GM12878 (cell line): ENCODE results near the gene FOXB1. TPM values are rescaled to one million over a fixed set of nuclear protein-coding genes. Genes with fewer than 3 reads are reported as not detected.

Experiments used
- ATAC-seq: fragments of 200-7000 bp; cut with Tn5 transposase; 3 replicates; pipeline ENCODE4 v1.9.1; 2020; ENCODE audit warnings: mild to moderate bottlenecking, moderate library complexity
- Bru-seq: library from RNA; stranded (reverse); fragments of 400-500 nt; gene quantifications from one replicate; lab custom pipeline; 2021; lab: Mats Ljungman, UMichigan
- BruChase-seq, 2 experiments: library from RNA; stranded (reverse); fragments of 400-500 nt; gene quantifications; one replicate each; lab custom pipeline; 2021; lab: Mats Ljungman, UMichigan
- BruUV-seq: library from RNA; stranded (reverse); fragments of 400-500 nt; replicated peaks from 2 replicates; lab custom pipeline; 2021; lab: Mats Ljungman, UMichigan
- CTCF ChIA-PET: fragments of 300-600 bp; sonication (Branson Sonifier 250); formaldehyde crosslinking; extraction: SDS; loops from one replicate; lab custom pipeline; 2021; ENCODE audit warnings: inconsistent platforms; lab: Yijun Ruan, JAX
- POLR2A ChIA-PET: fragments of 350-600 bp; formaldehyde crosslinking; extraction: SDS; loops from one replicate; lab custom pipeline; 2021; ENCODE audit warnings: inconsistent platforms; lab: Charles Lee
- RAD21 ChIA-PET: fragments of 300-600 bp; sonication (Branson Sonifier 250); formaldehyde crosslinking; loops from one replicate; lab custom pipeline; 2023; ENCODE audit warnings: antibody characterized with exemption; ENCODE audit not compliant: unreplicated experiment; lab: Charles Lee
- SMC1A ChIA-PET: fragments of 300-600 bp; sonication (Branson Sonifier 250); formaldehyde crosslinking; loops from one replicate; lab custom pipeline; 2023; ENCODE audit not compliant: unreplicated experiment, uncharacterized antibody; lab: Charles Lee
- DNase-seq: peaks from one replicate; pipeline ENCODE4 v3.0.0-alpha.2; 2011; ENCODE audit warnings: low read depth, low spot score
- FAIRE-seq: peaks from 3 replicates; lab custom pipeline; 2011; peaks lifted over from hg19 to GRCh38; lab: Jason Lieb, UNC
- H2AFZ ChIP-seq: 2 replicates; pipeline ENCODE4 v1.6.0; 2011; ENCODE audit warnings: low read depth, low read length, control low read depth; ENCODE audit not compliant: control insufficient read depth
- H3K27ac ChIP-seq: 2 replicates; pipeline ENCODE4 v1.5.1; 2011; ENCODE audit warnings: control low read depth; ENCODE audit not compliant: control insufficient read depth, insufficient read depth
- H3K27me3 ChIP-seq, 2 experiments: replicated peaks in 1 of 2; 2 replicates each; pipeline versions ENCODE4 v1.6.0 to v1.6.1; 2011; ENCODE audit warnings: low read length in 1 of 2; ENCODE audit not compliant: control insufficient read depth in 2 of 2, insufficient read depth in 2 of 2
- H3K36me3 ChIP-seq, 2 experiments: 2 replicates each; pipeline ENCODE4 v1.5.1; 2011; ENCODE audit warnings: low read length in 1 of 2; ENCODE audit not compliant: control insufficient read depth in 2 of 2, insufficient read depth in 2 of 2
- H3K4me1 ChIP-seq: 2 replicates; pipeline ENCODE4 v1.6.1; 2011; ENCODE audit warnings: mild to moderate bottlenecking, low read length, moderate library complexity, mixed read lengths; ENCODE audit not compliant: control insufficient read depth, insufficient read depth
- H3K4me2 ChIP-seq: 2 replicates; pipeline ENCODE4 v1.6.0; 2011; ENCODE audit warnings: control low read depth; ENCODE audit not compliant: control insufficient read depth, insufficient read depth
- H3K4me3 ChIP-seq: fragments of 200-600 bp; sonication (generic); 2 replicates; pipeline ENCODE4 v1.5.1; 2016
- H3K79me2 ChIP-seq: 2 replicates; pipeline ENCODE4 v1.6.0; 2011; ENCODE audit warnings: low read length; ENCODE audit not compliant: control insufficient read depth, insufficient read depth
- H3K9ac ChIP-seq: 2 replicates; pipeline ENCODE4 v1.8.0; 2011; ENCODE audit warnings: low read length, control low read depth, mixed read lengths; ENCODE audit not compliant: control insufficient read depth, insufficient read depth
- H3K9me3 ChIP-seq: replicated peaks from 3 replicates; pipeline ENCODE4 v1.5.1; 2011; ENCODE audit warnings: mild to moderate bottlenecking, low read length; ENCODE audit not compliant: control insufficient read depth, insufficient read depth
- H4K20me1 ChIP-seq: 2 replicates; pipeline ENCODE4 v1.6.0; 2011; ENCODE audit not compliant: control insufficient read depth, insufficient read depth
- SIX5 ChIP-seq: IDR thresholded peaks from 2 replicates; pipeline ENCODE4 v1.6.1; 2011; ENCODE audit warnings: mild to moderate bottlenecking, low read depth, low read length, moderate library complexity; ENCODE audit not compliant: severe bottlenecking
- SREBF1 ChIP-seq: IDR thresholded peaks from 2 replicates; pipeline ENCODE4 v1.6.1; 2012; ENCODE audit warnings: mild to moderate bottlenecking, low read length
- SUZ12 ChIP-seq: fragments of 200-600 bp; sonication (generic); IDR thresholded peaks from one replicate; pipeline ENCODE4 v1.6.1; 2018; ENCODE audit warnings: antibody characterized with exemption, mild to moderate bottlenecking; ENCODE audit not compliant: unreplicated experiment
- YY1 ChIP-seq: IDR thresholded peaks from 2 replicates; pipeline ENCODE4 v1.6.1; 2011; ENCODE audit warnings: low read depth, mild to moderate bottlenecking, low read length
- WGBS: methylation state at CpG from one replicate; pipeline ENCODE4 v1.1.6; 2016; ENCODE audit warnings: low lambda C conversion rate; ENCODE audit not compliant: insufficient replicate concordance, insufficient coverage; ENCODE audit errors: missing lambda C conversion rate; 5-methylcytosine and 5-hydroxymethylcytosine counted together
- in situ Hi-C: fragments of 300-500 bp; cut with MboI; formaldehyde crosslinking; loops from 9 replicates; pipeline ENCODE4 v1.14.3; 2018; ENCODE audit warnings: mixed read lengths
- intact Hi-C: fragments of 100-400 bp; cut with micrococcal nuclease; formaldehyde crosslinking; loops from one replicate; pipeline ENCODE4 v1.14.2; 2022; ENCODE audit not compliant: unreplicated experiment
- long read RNA-seq, 2 experiments: library from polyadenylated mRNA; unstranded; transcript quantifications; one replicate each; pipeline ENCODE4 v2.0.0, GENCODE V29; 2019 to 2020
- polyA minus RNA-seq, 3 experiments: library from RNA; depleted of rRNA, polyadenylated mRNA; stranded (reverse); fragments of >200 nt; gene quantifications; 2 replicates each; pipeline ENCODE4 v1.2.3, GENCODE V29; 2011
- polyA plus RNA-seq, 11 experiments: library from polyadenylated mRNA; depleted of rRNA in 4 of 11; unstranded in 6 of 11; stranded (reverse) in 5 of 11; fragments of >200 nt; fragmentation: Nextera tagmentation in 4 of 11; fragmentation: Illumina TruSeq in 1 of 11; extraction: Ambion mirVana in 4 of 11; extraction: Trizol in 1 of 11; gene quantifications; 1 replicate in 1 of 11; 2 replicates in 10 of 11; pipeline versions ENCODE4 v1.2.1 to v1.2.3, GENCODE V29; 2011 to 2016; ENCODE audit warnings: inconsistent platforms in 2 of 11, missing spikeins in 2 of 11, low read depth in 1 of 11
- total RNA-seq, 4 experiments: library from RNA; depleted of rRNA in 3 of 4; stranded (reverse); fragments of >200 nt in 3 of 4; fragmentation: Illumina TruSeq in 1 of 4; extraction: Trizol in 1 of 4; gene quantifications; 2 replicates each; pipeline versions ENCODE4 v1.2.1 to v1.2.3, GENCODE V29; 2013 to 2021
- TF ChIP-seq, protein P1 (sequence below), 3 experiments: IDR thresholded peaks in 2 of 3; conservative IDR thresholded peaks in 1 of 3; 2 replicates each; pipeline ENCODE4 v1.5.1; 2011; ENCODE audit warnings: low read depth in 3 of 3, low read length in 3 of 3, mild to moderate bottlenecking in 3 of 3, control low read depth in 2 of 3, moderate library complexity in 2 of 3, inconsistent platforms in 1 of 3, mixed read lengths in 1 of 3; ENCODE audit not compliant: control insufficient read depth in 2 of 3, insufficient read depth in 1 of 3; ENCODE audit errors: extremely low read depth in 1 of 3
- TF ChIP-seq, protein P2 (sequence below): IDR thresholded peaks from 2 replicates; pipeline ENCODE4 v1.6.1; 2011; ENCODE audit warnings: borderline replicate concordance, low read depth, mild to moderate bottlenecking, moderate library complexity, low read length; ENCODE audit not compliant: insufficient read depth, poor library complexity, severe bottlenecking

Gene FOXB1
- not detected in 2 replicates for total RNA-seq (2013; cell fraction: nucleolus; rRNA removed)
- total RNA-seq (2014; rRNA removed) (not detected in 2 replicates), total RNA-seq (2014; rRNA removed; fragmentation: Illumina TruSeq; extraction: Trizol) (not detected in 2 replicates), total RNA-seq (2021) (not detected in 2 replicates), polyA plus RNA-seq (2011; rRNA removed) (not detected in 2 replicates), polyA plus RNA-seq (2014; fragmentation: Illumina TruSeq; extraction: Trizol) (not detected in 2 replicates), polyA plus RNA-seq (2014; fragmentation: Nextera tagmentation; extraction: Ambion mirVana) (not detected), polyA plus RNA-seq (2014; rRNA removed) (not detected in 2 replicates), polyA plus RNA-seq (2016; fragmentation: Nextera tagmentation; extraction: Ambion mirVana) (not detected), polyA minus RNA-seq (2011; rRNA and poly(A)+ RNA removed) (0.10 TPM in 1 of 2 replicates, not detected in the other), Bru-seq, nascent RNA (not detected), BruChase-seq, experiment 1, labeled RNA remaining after a 6-hour chase (not detected), BruChase-seq, experiment 2, labeled RNA remaining after a 2-hour chase (not detected)
- polyA plus RNA-seq (2011; ENCODE audit: low read depth), result not detected
- not detected in 2 replicates for polyA plus RNA-seq (2011; cell fraction: cytosol; rRNA removed)
- polyA plus RNA-seq (2011; cell fraction: nucleus; rRNA removed), result not detected in 2 replicates
- polyA plus RNA-seq (2012), result 0.03 and 0.05 TPM in 2 replicates
- not detected in 2 replicates for polyA minus RNA-seq (2011; cell fraction: cytosol; rRNA and poly(A)+ RNA removed)
- not detected in 2 replicates for polyA minus RNA-seq (2011; cell fraction: nucleus; rRNA and poly(A)+ RNA removed)
- long read RNA-seq, experiment 1, result 0 reads
- long read RNA-seq, experiment 2, partial matches to known transcripts, result 0 of 1 reads
- long read RNA-seq, experiment 2, other reads (novel, unspliced or antisense), result 1 of 1 reads

DNA sequence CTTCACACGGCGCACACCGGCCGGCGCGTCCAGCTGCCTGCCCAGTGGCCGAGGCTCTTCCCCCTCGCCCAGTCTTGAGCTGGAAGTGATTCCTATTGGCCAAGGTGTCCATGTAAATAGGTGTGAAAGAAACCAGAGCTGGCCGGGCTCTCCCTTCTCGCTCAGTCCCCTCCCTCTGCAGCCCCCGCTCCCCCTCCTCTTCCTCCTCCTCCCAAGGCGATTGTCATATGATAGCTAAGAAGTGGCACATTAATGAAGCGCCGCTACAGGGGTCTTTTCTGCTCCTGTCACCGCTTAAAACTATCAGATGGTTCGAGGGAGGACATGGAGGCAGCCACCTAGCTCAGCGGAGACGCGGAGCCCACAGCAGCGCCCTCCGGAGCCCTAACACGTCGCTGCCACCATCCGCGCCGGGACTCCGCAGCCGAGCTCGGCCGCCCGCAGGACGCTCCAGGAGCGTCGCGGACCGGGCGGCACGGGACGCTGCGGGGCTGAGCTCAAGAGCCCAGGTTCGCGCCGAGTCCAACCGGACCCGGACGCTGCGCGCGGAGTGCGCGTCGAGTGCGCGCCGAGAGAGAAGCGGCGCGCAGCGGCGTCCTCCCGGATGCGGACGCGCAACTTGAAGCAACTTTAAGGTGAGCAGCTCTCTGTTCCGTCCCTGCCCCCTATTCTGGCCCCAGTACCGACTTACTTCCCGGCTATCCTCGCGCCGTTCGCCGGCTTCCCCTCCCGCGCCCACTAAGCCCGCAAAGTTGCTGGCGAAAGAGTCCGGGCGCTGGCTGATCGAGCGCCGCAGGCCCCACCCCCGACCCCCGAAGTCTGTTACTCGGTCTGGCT, at the start of gene FOXB1:
Gene FOXB1 (plus strand): TSS at position 303 of the 837 bp plus-strand sequence. CDS start 653 bp downstream, outside the sequence.
- peaks cover 8% of the 10 kb centered on the region; the same call in 2 of the 3 replicates for H3K9me3 ChIP-seq
- 55% methylated on average over 61 of the region's 84 CpGs for WGBS
- H3K4me2 ChIP-seq, result no peak within 1 kb of the TSS
- ChIA-PET SMC1A (no interaction called here), RAD21 (no interaction called here), POLR2A (no interaction called here), CTCF (interaction anchor here (0.7 kb wide), 1 partner anchor 9 kb away, joined by 3 read pairs; no protein-coding TSS in a partner anchor)
- H4K20me1 ChIP-seq, result no peaks in the 10 kb centered on the region
- H3K4me1 ChIP-seq, result no peaks in the 10 kb centered on the region; the same call in 1 of the 2 replicates
- H3K36me3 ChIP-seq, result no peaks in the 10 kb centered on the region
- no peaks in the 10 kb centered on the region for H3K79me2 ChIP-seq
- H3K27ac ChIP-seq, result no peak within 1 kb of the TSS
- DNase-seq (no peak), FAIRE-seq (no peak), ATAC-seq (no peak)
- TF ChIP-seq SUZ12 (peak; percentile 76), SREBF1 (no peak), YY1 (no peak), SIX5 (no peak)
- TF ChIP-seq, protein P1, sequence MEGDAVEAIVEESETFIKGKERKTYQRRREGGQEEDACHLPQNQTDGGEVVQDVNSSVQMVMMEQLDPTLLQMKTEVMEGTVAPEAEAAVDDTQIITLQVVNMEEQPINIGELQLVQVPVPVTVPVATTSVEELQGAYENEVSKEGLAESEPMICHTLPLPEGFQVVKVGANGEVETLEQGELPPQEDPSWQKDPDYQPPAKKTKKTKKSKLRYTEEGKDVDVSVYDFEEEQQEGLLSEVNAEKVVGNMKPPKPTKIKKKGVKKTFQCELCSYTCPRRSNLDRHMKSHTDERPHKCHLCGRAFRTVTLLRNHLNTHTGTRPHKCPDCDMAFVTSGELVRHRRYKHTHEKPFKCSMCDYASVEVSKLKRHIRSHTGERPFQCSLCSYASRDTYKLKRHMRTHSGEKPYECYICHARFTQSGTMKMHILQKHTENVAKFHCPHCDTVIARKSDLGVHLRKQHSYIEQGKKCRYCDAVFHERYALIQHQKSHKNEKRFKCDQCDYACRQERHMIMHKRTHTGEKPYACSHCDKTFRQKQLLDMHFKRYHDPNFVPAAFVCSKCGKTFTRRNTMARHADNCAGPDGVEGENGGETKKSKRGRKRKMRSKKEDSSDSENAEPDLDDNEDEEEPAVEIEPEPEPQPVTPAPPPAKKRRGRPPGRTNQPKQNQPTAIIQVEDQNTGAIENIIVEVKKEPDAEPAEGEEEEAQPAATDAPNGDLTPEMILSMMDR (IDR thresholded peaks at IDR 0.05 in 2 of 3, conservative IDR thresholded peaks at IDR 0.05 in 1 of 3; ENCODE audit: control insufficient read depth in 2 of 3, extremely low read depth in 1 of 3, insufficient read depth in 1 of 3, low read depth in 3 of 3, low read length in 3 of 3), result no peak
- TF ChIP-seq, protein P2, sequence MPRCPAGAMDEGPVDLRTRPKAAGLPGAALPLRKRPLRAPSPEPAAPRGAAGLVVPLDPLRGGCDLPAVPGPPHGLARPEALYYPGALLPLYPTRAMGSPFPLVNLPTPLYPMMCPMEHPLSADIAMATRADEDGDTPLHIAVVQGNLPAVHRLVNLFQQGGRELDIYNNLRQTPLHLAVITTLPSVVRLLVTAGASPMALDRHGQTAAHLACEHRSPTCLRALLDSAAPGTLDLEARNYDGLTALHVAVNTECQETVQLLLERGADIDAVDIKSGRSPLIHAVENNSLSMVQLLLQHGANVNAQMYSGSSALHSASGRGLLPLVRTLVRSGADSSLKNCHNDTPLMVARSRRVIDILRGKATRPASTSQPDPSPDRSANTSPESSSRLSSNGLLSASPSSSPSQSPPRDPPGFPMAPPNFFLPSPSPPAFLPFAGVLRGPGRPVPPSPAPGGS, result no peak
- H3K4me3 ChIP-seq, result no peak within 1 kb of the TSS
- H3K9ac ChIP-seq, result no peak within 1 kb of the TSS
- in situ Hi-C loops (no loop called here), intact Hi-C loops (no loop called here)
- no TSS peak for BruUV-seq
- H3K27me3 ChIP-seq, result peaks cover 23 to 47% of the 10 kb centered on the region in 2 experiments
- no peak within 1 kb of the TSS for H2AFZ ChIP-seq
